H1 (cell line): Measurements from ENCODE around the gene TSC22D3. TPM values are rescaled to one million over a fixed set of nuclear protein-coding genes. Genes with fewer than 3 reads are reported as not detected.

ENCODE experiments used
- CTCF ChIA-PET: fragments of 300-600 bp; sonication (Branson Sonifier 250); formaldehyde crosslinking; loops from one replicate; lab custom pipeline; 2021; ENCODE audit not compliant: partially characterized antibody; lab: Charles Lee
- POLR2A ChIA-PET: fragments of 300-600 bp; sonication (Branson Sonifier 250); formaldehyde crosslinking; loops from one replicate; lab custom pipeline; 2021; ENCODE audit warnings: inconsistent platforms; ENCODE audit not compliant: partially characterized antibody; lab: Charles Lee
- DNase-seq, 2 experiments: peaks; one replicate each; pipeline versions ENCODE4 v3.0.0 to v3.0.0-alpha.2; 2010 to 2022; ENCODE audit warnings: low spot score in 2 of 2, low read depth in 1 of 2, mixed read lengths in 1 of 2
- FAIRE-seq: peaks from 2 replicates; lab custom pipeline; 2011; peaks lifted over from hg19 to GRCh38; lab: Jason Lieb, UNC
- H2AFZ ChIP-seq: 2 replicates; pipeline ENCODE4 v1.8.1; 2012; ENCODE audit warnings: low read length, inconsistent platforms
- H2AK5ac ChIP-seq: 2 replicates; pipeline ENCODE4 v1.6.1; 2013; ENCODE audit warnings: low read depth, low read length
- H2BK120ac ChIP-seq: replicated peaks from 2 replicates; pipeline ENCODE3; 2013; ENCODE audit warnings: low read depth, low read length, inconsistent platforms
- H2BK12ac ChIP-seq: 2 replicates; pipeline ENCODE4 v1.6.1; 2013; ENCODE audit warnings: low read depth, low read length
- H2BK15ac ChIP-seq: 2 replicates; pipeline ENCODE4 v1.6.1; 2013; ENCODE audit warnings: low read length
- H2BK20ac ChIP-seq: 2 replicates; pipeline ENCODE4 v1.6.1; 2013; ENCODE audit warnings: low read length
- H2BK5ac ChIP-seq: 2 replicates; pipeline ENCODE4 v1.6.1; 2013; ENCODE audit warnings: low read depth, low read length
- H3K14ac ChIP-seq: 2 replicates; pipeline ENCODE4 v1.6.1; 2013; ENCODE audit warnings: inconsistent platforms; ENCODE audit not compliant: insufficient read length
- H3K18ac ChIP-seq: 2 replicates; pipeline ENCODE4 v1.6.1; 2013; ENCODE audit warnings: low read length; ENCODE audit errors: extremely low read depth
- H3K23ac ChIP-seq: 2 replicates; pipeline ENCODE4 v1.6.1; 2013; ENCODE audit warnings: inconsistent platforms; ENCODE audit not compliant: insufficient read length
- H3K23me2 ChIP-seq: 2 replicates; pipeline ENCODE4 v1.6.1; 2013; ENCODE audit warnings: low read depth, low read length
- H3K27ac ChIP-seq: 2 replicates; pipeline ENCODE4 v1.6.1; 2011; ENCODE audit warnings: low read depth, low read length, inconsistent platforms
- H3K27me3 ChIP-seq, 4 experiments: replicated peaks in 1 of 4; 1 replicate in 1 of 4; 2 replicates in 3 of 4; pipeline versions ENCODE4 v1.6.1 to v1.8.1; 2011 to 2013; ENCODE audit warnings: low read length in 3 of 4, mild to moderate bottlenecking in 3 of 4, inconsistent platforms in 2 of 4, mixed read lengths in 2 of 4, moderate library complexity in 1 of 4; ENCODE audit not compliant: control insufficient read depth in 3 of 4, insufficient read depth in 3 of 4; ENCODE audit errors: extremely low read depth in 1 of 4
- H3K36me3 ChIP-seq, 4 experiments: 2 replicates each; pipeline versions ENCODE4 v1.6.1 to v1.8.1; 2011 to 2013; ENCODE audit warnings: mild to moderate bottlenecking in 4 of 4, low read length in 3 of 4, moderate library complexity in 2 of 4, control low read depth in 1 of 4, inconsistent platforms in 1 of 4; ENCODE audit not compliant: insufficient read depth in 4 of 4, control insufficient read depth in 2 of 4
- H3K4ac ChIP-seq: replicated peaks from 2 replicates; pipeline ENCODE3; 2013; ENCODE audit warnings: low read length, low read depth, mixed read lengths, inconsistent platforms; ENCODE audit not compliant: insufficient read length
- H3K4me1 ChIP-seq, 4 experiments: replicated peaks in 1 of 4; 1 replicate in 1 of 4; 2 replicates in 3 of 4; pipeline versions ENCODE4 v1.6.1 to v1.8.1; 2011 to 2013; ENCODE audit warnings: low read length in 3 of 4, inconsistent platforms in 2 of 4, mixed read lengths in 1 of 4; ENCODE audit not compliant: insufficient read depth in 4 of 4, control insufficient read depth in 3 of 4
- H3K4me2 ChIP-seq, 2 experiments: 2 replicates each; pipeline versions ENCODE4 v1.6.1 to v1.8.1; 2011 to 2013; ENCODE audit warnings: low read depth in 2 of 2, low read length in 2 of 2, control low read depth in 1 of 2, inconsistent platforms in 1 of 2, mild to moderate bottlenecking in 1 of 2; ENCODE audit not compliant: insufficient read depth in 1 of 2
- H3K4me3 ChIP-seq, 4 experiments: fragments of 200-600, 300-600 bp in 1 of 4; sonication (generic), shearing (Covaris generic), sonication (Bioruptor Twin) in 1 of 4; 2 replicates each; pipeline versions ENCODE4 v1.5.1 to v1.8.1; 2011 to 2016; ENCODE audit warnings: low read length in 4 of 4, low read depth in 3 of 4, control low read depth in 2 of 4, inconsistent platforms in 2 of 4, mild to moderate bottlenecking in 2 of 4, mixed read lengths in 1 of 4, moderate library complexity in 1 of 4; ENCODE audit not compliant: insufficient read depth in 2 of 4; ENCODE audit errors: extremely low read depth in 1 of 4
- H3K56ac ChIP-seq: replicated peaks from 2 replicates; pipeline ENCODE3; 2013; ENCODE audit warnings: low read depth, mild to moderate bottlenecking, mixed read lengths, low read length, inconsistent platforms; ENCODE audit not compliant: insufficient read length
- H3K79me1 ChIP-seq: 2 replicates; pipeline ENCODE4 v1.6.1; 2013; ENCODE audit warnings: low read depth, low read length, control low read depth
- H3K79me2 ChIP-seq, 2 experiments: 2 replicates each; pipeline versions ENCODE4 v1.6.1 to v1.8.1; 2012 to 2013; ENCODE audit warnings: low read length in 2 of 2, mild to moderate bottlenecking in 2 of 2, inconsistent platforms in 1 of 2; ENCODE audit not compliant: insufficient read depth in 2 of 2, control insufficient read depth in 1 of 2
- H3K9ac ChIP-seq, 4 experiments: replicated peaks in 1 of 4; 1 replicate in 1 of 4; 2 replicates in 3 of 4; pipeline versions ENCODE4 v1.6.1 to v1.8.1; 2011 to 2013; ENCODE audit warnings: low read depth in 3 of 4, low read length in 3 of 4, control low read depth in 2 of 4, mild to moderate bottlenecking in 2 of 4, moderate library complexity in 2 of 4, inconsistent platforms in 1 of 4; ENCODE audit errors: extremely low read depth in 1 of 4
- H3K9me3 ChIP-seq, 2 experiments: 2 replicates each; pipeline versions ENCODE4 v1.6.1 to v1.8.1; 2012 to 2013; ENCODE audit warnings: mild to moderate bottlenecking in 2 of 2, moderate library complexity in 2 of 2, control low read depth in 1 of 2, inconsistent platforms in 1 of 2, low read depth in 1 of 2, low read length in 1 of 2, mixed read lengths in 1 of 2; ENCODE audit not compliant: insufficient read depth in 2 of 2
- H4K20me1 ChIP-seq, 2 experiments: replicated peaks in 1 of 2; 2 replicates each; pipeline versions ENCODE3 to v1.8.1; 2011 to 2013; ENCODE audit warnings: inconsistent platforms in 2 of 2, low read length in 2 of 2, mild to moderate bottlenecking in 1 of 2; ENCODE audit not compliant: insufficient read depth in 2 of 2, control insufficient read depth in 1 of 2
- H4K5ac ChIP-seq: 2 replicates; pipeline ENCODE4 v1.6.1; 2013; ENCODE audit warnings: low read length, low read depth, mixed read lengths, inconsistent platforms; ENCODE audit not compliant: insufficient read length
- H4K8ac ChIP-seq: 2 replicates; pipeline ENCODE4 v1.8.0; 2013; ENCODE audit warnings: mild to moderate bottlenecking, moderate library complexity, low read length, inconsistent platforms; ENCODE audit not compliant: insufficient read depth; ENCODE audit errors: extremely low read depth
- H4K91ac ChIP-seq: replicated peaks from 2 replicates; pipeline ENCODE3; 2013; ENCODE audit warnings: low read length, mixed read lengths, inconsistent platforms; ENCODE audit not compliant: insufficient read length
- CTBP2 ChIP-seq: IDR thresholded peaks from 2 replicates; pipeline ENCODE4 v1.7.0; 2011; ENCODE audit warnings: borderline replicate concordance, mild to moderate bottlenecking, moderate library complexity, mixed read lengths, low read length; ENCODE audit not compliant: insufficient read depth, insufficient read length
- EGR1 ChIP-seq: IDR thresholded peaks from 2 replicates; pipeline ENCODE4 v1.6.1; 2011; ENCODE audit warnings: low read depth, low read length, borderline replicate concordance
- GABPA ChIP-seq: IDR thresholded peaks from 2 replicates; pipeline ENCODE4 v1.6.1; 2011; ENCODE audit warnings: mild to moderate bottlenecking, low read length, moderate library complexity, borderline replicate concordance; ENCODE audit not compliant: insufficient read depth
- NRF1 ChIP-seq: IDR thresholded peaks from 2 replicates; pipeline ENCODE4 v1.6.1; 2011; ENCODE audit warnings: mild to moderate bottlenecking, low read depth, low read length, improper control_type of control experiment
- POLR2A ChIP-seq, 2 experiments: IDR thresholded peaks; 1 replicate in 1 of 2; 2 replicates in 1 of 2; pipeline ENCODE4 v1.6.1; 2011; ENCODE audit warnings: low read depth in 2 of 2, low read length in 2 of 2, mild to moderate bottlenecking in 2 of 2; ENCODE audit errors: control extremely low read depth in 1 of 2
- SRF ChIP-seq: IDR thresholded peaks from 2 replicates; pipeline ENCODE4 v1.6.1; 2011; ENCODE audit warnings: mild to moderate bottlenecking, low read depth, low read length, moderate library complexity
- WGBS, 2 experiments: shearing (Covaris generic) in 1 of 2; methylation state at CpG; one replicate each; pipeline versions ENCODE4 v1.1.6 to v1.1.7; 2013 to 2015; ENCODE audit warnings: low lambda C conversion rate in 2 of 2, mixed read lengths in 2 of 2, inconsistent platforms in 1 of 2, low coverage in 1 of 2, missing lambda C conversion rate in 1 of 2; ENCODE audit not compliant: insufficient replicate concordance in 2 of 2, insufficient coverage in 1 of 2, insufficient read length in 1 of 2; ENCODE audit errors: extremely low coverage in 1 of 2, missing lambda C conversion rate in 1 of 2; 5-methylcytosine and 5-hydroxymethylcytosine counted together
- polyA plus RNA-seq, 7 experiments: library from polyadenylated mRNA; depleted of rRNA in 3 of 7; stranded (reverse) in 5 of 7; unstranded in 2 of 7; fragments of >200 nt in 5 of 7; fragments of 200-250 nt in 2 of 7; gene quantifications; 1 replicate in 5 of 7; 2 replicates in 1 of 7; 4 replicates in 1 of 7; pipeline versions ENCODE4 v1.2.1 to v1.2.3, GENCODE V29; 2011 to 2013; ENCODE audit warnings: missing spikeins in 2 of 7, mixed read lengths in 2 of 7
- total RNA-seq: library from RNA; stranded (reverse); fragmentation: NEBNext Ultra II Directional; extraction: Animal tissue kit (Norgen Biotek cat#: 25700); gene quantifications from 2 replicates; pipeline ENCODE4 v1.2.1, GENCODE V29; 2021
- TF ChIP-seq, protein P1 (sequence below), 3 experiments: IDR thresholded peaks; 1 replicate in 2 of 3; 2 replicates in 1 of 3; pipeline versions ENCODE4 v1.5.1 to v1.6.1; 2011; ENCODE audit warnings: low read length in 3 of 3, mild to moderate bottlenecking in 3 of 3, inconsistent platforms in 2 of 3, low read depth in 1 of 3, moderate library complexity in 1 of 3; ENCODE audit not compliant: insufficient read depth in 1 of 3; ENCODE audit errors: control extremely low read depth in 1 of 3
- TF ChIP-seq, protein P2 (sequence below): IDR thresholded peaks from 2 replicates; pipeline ENCODE4 v1.6.1; 2011; ENCODE audit warnings: low read depth, mild to moderate bottlenecking, low read length; ENCODE audit not compliant: insufficient read depth

TSC22D3 gene
- total and polyA plus RNA-seq, 2 of the 8 experiments (the other 6 are each of a cell fraction or from before 2014, with no cell fraction given), result 7.6 to 12.9 TPM

DNA sequence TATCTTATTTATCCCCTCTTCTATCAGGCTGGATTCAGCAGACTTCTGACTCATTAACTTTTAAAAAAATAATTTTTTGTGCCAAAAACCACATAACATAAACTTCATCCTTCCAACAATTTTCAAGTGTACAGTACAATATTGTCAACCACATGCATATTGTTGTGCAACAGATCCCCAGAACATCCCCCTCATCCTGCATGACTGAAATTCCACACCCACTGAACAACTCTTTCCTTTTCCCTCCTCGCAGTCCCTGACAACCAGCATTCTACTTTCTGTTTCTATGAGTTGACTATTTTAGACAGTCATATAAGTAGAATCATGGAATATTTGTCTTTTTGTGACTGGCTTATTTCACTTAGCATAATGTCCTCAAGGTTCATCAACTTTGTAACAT, 47.9 kb upstream of the TSC22D3 start:
- no peaks in the 10 kb centered on the region for H3K79me1 ChIP-seq
- peaks cover 4 to 12% (median 9%) of the 10 kb centered on the region in 4 experiments for H3K27me3 ChIP-seq
- no peaks in the 10 kb centered on the region for H3K79me2 ChIP-seq
- DNase-seq (no peak), FAIRE-seq (no peak)
- 100% methylated on average over 1 of the region's 1 CpG; no CpG with 5 or more reads in 1 of the 2 experiments for WGBS, 2 experiments
- H2BK15ac ChIP-seq, result no peak overlapping the region
- no peaks in the 10 kb centered on the region for H4K20me1 ChIP-seq
- H2AK5ac ChIP-seq, result no peak overlapping the region
- H2AFZ ChIP-seq, result no peak overlapping the region
- H2BK12ac ChIP-seq, result no peak overlapping the region
- no peak overlapping the region for H4K91ac ChIP-seq
- no peak overlapping the region for H2BK5ac ChIP-seq
- H3K4ac ChIP-seq, result no peak overlapping the region
- POLR2A ChIA-PET, result no interaction called here
- no peaks in the 10 kb centered on the region for H3K4me1 ChIP-seq
- peaks cover 5% of the 10 kb centered on the region; the same call in 1 of the 2 replicates for H3K23me2 ChIP-seq
- CTCF ChIA-PET, result no interaction called here
- no peak overlapping the region for H2BK20ac ChIP-seq
- H3K27ac ChIP-seq, result no peak overlapping the region
- H3K56ac ChIP-seq, result no peak overlapping the region
- H3K4me3 ChIP-seq, result no peak overlapping the region
- H3K14ac ChIP-seq, result no peak overlapping the region
- TF ChIP-seq GABPA (no peak), NRF1 (no peak), EGR1 (no peak), POLR2A (IDR thresholded peaks at IDR 0.05; ENCODE audit: control extremely low read depth in 1 of 2, low read depth in 2 of 2, low read length in 2 of 2) (no peak), SRF (no peak), CTBP2 (no peak)
- TF ChIP-seq, protein P1, sequence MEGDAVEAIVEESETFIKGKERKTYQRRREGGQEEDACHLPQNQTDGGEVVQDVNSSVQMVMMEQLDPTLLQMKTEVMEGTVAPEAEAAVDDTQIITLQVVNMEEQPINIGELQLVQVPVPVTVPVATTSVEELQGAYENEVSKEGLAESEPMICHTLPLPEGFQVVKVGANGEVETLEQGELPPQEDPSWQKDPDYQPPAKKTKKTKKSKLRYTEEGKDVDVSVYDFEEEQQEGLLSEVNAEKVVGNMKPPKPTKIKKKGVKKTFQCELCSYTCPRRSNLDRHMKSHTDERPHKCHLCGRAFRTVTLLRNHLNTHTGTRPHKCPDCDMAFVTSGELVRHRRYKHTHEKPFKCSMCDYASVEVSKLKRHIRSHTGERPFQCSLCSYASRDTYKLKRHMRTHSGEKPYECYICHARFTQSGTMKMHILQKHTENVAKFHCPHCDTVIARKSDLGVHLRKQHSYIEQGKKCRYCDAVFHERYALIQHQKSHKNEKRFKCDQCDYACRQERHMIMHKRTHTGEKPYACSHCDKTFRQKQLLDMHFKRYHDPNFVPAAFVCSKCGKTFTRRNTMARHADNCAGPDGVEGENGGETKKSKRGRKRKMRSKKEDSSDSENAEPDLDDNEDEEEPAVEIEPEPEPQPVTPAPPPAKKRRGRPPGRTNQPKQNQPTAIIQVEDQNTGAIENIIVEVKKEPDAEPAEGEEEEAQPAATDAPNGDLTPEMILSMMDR (IDR thresholded peaks at IDR 0.05; ENCODE audit: control extremely low read depth in 1 of 3, insufficient read depth in 1 of 3, low read depth in 1 of 3, low read length in 3 of 3), result no peak
- TF ChIP-seq, protein P2, sequence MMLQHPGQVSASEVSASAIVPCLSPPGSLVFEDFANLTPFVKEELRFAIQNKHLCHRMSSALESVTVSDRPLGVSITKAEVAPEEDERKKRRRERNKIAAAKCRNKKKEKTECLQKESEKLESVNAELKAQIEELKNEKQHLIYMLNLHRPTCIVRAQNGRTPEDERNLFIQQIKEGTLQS, result no peak
- no peak overlapping the region for H3K4me2 ChIP-seq
- H3K36me3 ChIP-seq, result no peaks in the 10 kb centered on the region
- no peak overlapping the region for H3K18ac ChIP-seq
- peaks cover 9 to 15% of the 10 kb centered on the region in 2 experiments; a peak in 3 of 4 replicates for H3K9me3 ChIP-seq
- H4K5ac ChIP-seq, result no peak overlapping the region
- H2BK120ac ChIP-seq, result no peak overlapping the region
- H3K23ac ChIP-seq, result no peak overlapping the region
- no peak overlapping the region for H3K9ac ChIP-seq
- H4K8ac ChIP-seq, result no peak overlapping the region
